MG63 (cell line): ENCODE measurements around the gene MINK1. TPM values are rescaled to one million over a fixed set of nuclear protein-coding genes. Genes with fewer than 3 reads are reported as not detected.

ENCODE experiments used
- DNase-seq: peaks from one replicate; pipeline ENCODE4 v3.0.0-alpha.2; 2020
- H3K27me3 ChIP-seq: fragments of 250-450 bp; sonication (Bioruptor Pico); 2 replicates; pipeline ENCODE4 v1.5.1; 2020; ENCODE audit warnings: mild to moderate bottlenecking, moderate library complexity
- H3K36me3 ChIP-seq: fragments of 250-450 bp; sonication (Bioruptor Pico); 2 replicates; pipeline ENCODE4 v1.5.1; 2020; ENCODE audit warnings: mild to moderate bottlenecking, moderate library complexity
- H3K4me3 ChIP-seq: fragments of 250-450 bp; sonication (Bioruptor Pico); 2 replicates; pipeline ENCODE4 v1.5.1; 2020; ENCODE audit warnings: mild to moderate bottlenecking, moderate library complexity
- H3K9me3 ChIP-seq: fragments of 250-450 bp; sonication (Bioruptor Pico); 2 replicates; pipeline ENCODE4 v1.5.1; 2020; ENCODE audit warnings: mild to moderate bottlenecking, moderate library complexity
- total RNA-seq: library from RNA; depleted of rRNA; stranded (reverse); fragments of >200 nt; shearing (Covaris generic); gene quantifications from 2 replicates; pipeline ENCODE4 v1.2.3, GENCODE V29; 2014; ENCODE audit warnings: low replicate concordance

Gene MINK1
- total RNA-seq, 1 experiment from 2014 or later = 19.1 TPM

GRCh38 chr17:4880857-4881256, 47.7 kb downstream of the MINK1 start:
- no peak for DNase-seq
- Histone ChIP-seq H3K27me3 (no peaks in the 10 kb centered on the region), H3K36me3 (no peaks in the 10 kb centered on the region), H3K4me3 (no peak overlapping the region), H3K9me3 (no peaks in the 10 kb centered on the region)

GRCh38 chr17:4881761-4882555, 48.8 kb downstream of the MINK1 start:
- H3K36me3 ChIP-seq = no peaks in the 10 kb centered on the region
- H3K4me3 ChIP-seq = no peak overlapping the region
- no peaks in the 10 kb centered on the region for H3K27me3 ChIP-seq
- no peak for DNase-seq
- no peaks in the 10 kb centered on the region for H3K9me3 ChIP-seq

- Histone ChIP-seq H3K36me3 (peaks cover 5% of the 10 kb centered on the region), H3K9me3 (no peaks in the 10 kb centered on the region), H3K4me3 (no peak overlapping the region), H3K27me3 (no peaks in the 10 kb centered on the region)
- no peak for DNase-seq
Observed at GRCh38 chr17:4884489-4884888, 51.3 kb downstream of the MINK1 start.

- H3K36me3 ChIP-seq = peaks cover 5% of the 10 kb centered on the region
- H3K4me3 ChIP-seq = no peak overlapping the region
- no peaks in the 10 kb centered on the region for H3K27me3 ChIP-seq
- DNase-seq = no peak
- no peaks in the 10 kb centered on the region for H3K9me3 ChIP-seq
Observed at GRCh38 chr17:4886830-4887229, 53.7 kb downstream of the MINK1 start.

GRCh38 chr17:4887581-4887980, 54.4 kb downstream of the MINK1 start:
- H3K4me3 ChIP-seq = no peak overlapping the region
- no peaks in the 10 kb centered on the region for H3K9me3 ChIP-seq
- H3K27me3 ChIP-seq = no peaks in the 10 kb centered on the region
- no peak for DNase-seq
- H3K36me3 ChIP-seq = peaks cover 5% of the 10 kb centered on the region

- Histone ChIP-seq H3K9me3 (no peaks in the 10 kb centered on the region), H3K4me3 (no peak overlapping the region), H3K36me3 (peaks cover 5% of the 10 kb centered on the region), H3K27me3 (no peaks in the 10 kb centered on the region)
- DNase-seq = no peak
Observed at GRCh38 chr17:4891411-4892410, 58.6 kb downstream of the MINK1 start.

- DNase-seq = no peak
- Histone ChIP-seq H3K9me3 (no peaks in the 10 kb centered on the region), H3K4me3 (no peak overlapping the region), H3K27me3 (no peaks in the 10 kb centered on the region), H3K36me3 (peaks cover 5% of the 10 kb centered on the region)
Observed at GRCh38 chr17:4892499-4893221, 59.5 kb downstream of the MINK1 start.

GRCh38 chr17:4893272-4893671, 60.1 kb downstream of the MINK1 start:
- Histone ChIP-seq H3K36me3 (peaks cover 5% of the 10 kb centered on the region), H3K4me3 (no peak overlapping the region)

GRCh38 chr17:4893721-4894560, 60.8 kb downstream of the MINK1 start:
- Histone ChIP-seq H3K36me3 (peaks cover 3% of the 10 kb centered on the region), H3K27me3 (no peaks in the 10 kb centered on the region), H3K9me3 (no peaks in the 10 kb centered on the region), H3K4me3 (no peak overlapping the region)
- no peak for DNase-seq

More at GRCh38 chr17:4893272-4893671, 60.1 kb downstream of the MINK1 start:
- no peak for DNase-seq
- H3K27me3 ChIP-seq = no peaks in the 10 kb centered on the region
- no peaks in the 10 kb centered on the region for H3K9me3 ChIP-seq

GRCh38 chr17:4895121-4895520, 62.0 kb downstream of the MINK1 start:
- no peak overlapping the region for H3K4me3 ChIP-seq
- H3K9me3 ChIP-seq = no peaks in the 10 kb centered on the region
- no peak for DNase-seq
- no peaks in the 10 kb centered on the region for H3K36me3 ChIP-seq
- no peaks in the 10 kb centered on the region for H3K27me3 ChIP-seq

- DNase-seq = no peak
- Histone ChIP-seq H3K4me3 (no peak overlapping the region), H3K36me3 (no peaks in the 10 kb centered on the region), H3K9me3 (no peaks in the 10 kb centered on the region), H3K27me3 (no peaks in the 10 kb centered on the region)
Observed at GRCh38 chr17:4895657-4896331, 62.7 kb downstream of the MINK1 start.

GRCh38 chr17:4896332-4897197, 63.4 kb downstream of the MINK1 start:
- Histone ChIP-seq H3K27me3 (no peaks in the 10 kb centered on the region), H3K4me3 (no peak overlapping the region), H3K9me3 (no peaks in the 10 kb centered on the region), H3K36me3 (no peaks in the 10 kb centered on the region)
- no peak for DNase-seq

GRCh38 chr17:4897198-4897687, 64.1 kb downstream of the MINK1 start:
- no peaks in the 10 kb centered on the region for H3K36me3 ChIP-seq
- no peaks in the 10 kb centered on the region for H3K9me3 ChIP-seq
- H3K27me3 ChIP-seq = no peaks in the 10 kb centered on the region
- no peak for DNase-seq
- no peak overlapping the region for H3K4me3 ChIP-seq

GRCh38 chr17:4897785-4898184, 64.6 kb downstream of the MINK1 start:
- H3K27me3 ChIP-seq = no peaks in the 10 kb centered on the region
- no peak for DNase-seq
- no peaks in the 10 kb centered on the region for H3K9me3 ChIP-seq
- no peaks in the 10 kb centered on the region for H3K36me3 ChIP-seq
- no peak overlapping the region for H3K4me3 ChIP-seq

- Histone ChIP-seq H3K36me3 (no peaks in the 10 kb centered on the region), H3K27me3 (no peaks in the 10 kb centered on the region), H3K4me3 (no peak overlapping the region), H3K9me3 (no peaks in the 10 kb centered on the region)
- DNase-seq = no peak
Observed at GRCh38 chr17:4898351-4898750, 65.2 kb downstream of the MINK1 start.
